Measurements from ENCODE around the gene RAB11B. TPM values are rescaled to one million over a fixed set of nuclear protein-coding genes. Genes with fewer than 3 reads are reported as not detected.
A peak's percentile ranks its signal among the peaks of the same experiment; 100 is the strongest.

Gene RAB11B
- total and polyA plus RNA-seq, 9 of the 15 experiments (the other 6 are each of a cell fraction or from before 2014, with no cell fraction given) = 0.74 to 71.0 (median 13.8) TPM

DNA sequence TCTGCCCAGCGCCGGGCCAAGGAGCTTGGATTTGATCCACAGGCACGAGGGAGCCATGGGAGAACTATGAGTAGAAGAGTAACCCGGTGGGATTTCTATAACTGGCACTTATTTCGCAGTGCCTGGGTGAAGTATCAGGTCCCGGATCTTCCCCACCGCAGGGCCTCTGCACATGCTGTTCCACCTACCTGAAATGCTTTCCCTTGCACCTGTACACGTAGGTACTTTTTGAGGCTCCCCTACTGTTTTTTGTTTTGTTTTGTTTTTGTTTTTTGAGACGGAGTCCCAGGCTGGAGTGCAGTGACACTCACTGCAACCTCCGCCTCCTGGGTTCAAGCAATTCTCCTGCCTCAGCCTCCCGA lies 46.7 kb upstream of the RAB11B start:
- Histone ChIP-seq H3K4me3 (peak overlapping the region; percentile 23), H3K4me2 (ENCODE audit: insufficient read depth, low read length) (peak overlapping the region; percentile 74)
- intact Hi-C loops (cut with micrococcal nuclease) = loop anchor here (1.0 kb wide), 1 partner anchor 22 kb away; the partner anchor contains the start of genes NDUFA7 and RPS28
- TF ChIP-seq THRAP3 (IDR thresholded peaks at IDR 0.05; ENCODE audit: borderline replicate concordance) (no peak), BCOR (IDR thresholded peaks at IDR 0.05) (peak; percentile 56; the same call in 1 of the 2 replicates), DPF2 (IDR thresholded peaks at IDR 0.05) (0 out of 2 replicates have a peak, but pooled peaks have one; percentile 19), GABPA (tag; conservative IDR thresholded peaks at IDR 0.05; ENCODE audit: low read depth) (no peak), L3MBTL2 (IDR thresholded peaks at IDR 0.05) (0 out of 2 replicates have a peak, but pooled peaks have one; percentile 2), HNRNPL (IDR thresholded peaks at IDR 0.05; ENCODE audit: low read depth, low read length) (no peak), ZSCAN29 (IDR thresholded peaks at IDR 0.05) (no peak), SNIP1 (IDR thresholded peaks at IDR 0.05; ENCODE audit: low read depth) (no peak), STAG1 (CRISPR knock-in tag; IDR thresholded peaks at IDR 0.05; ENCODE audit: borderline replicate concordance) (no peak), ZKSCAN1 (IDR thresholded peaks at IDR 0.05; ENCODE audit: low read depth, low read length) (no peak), GTF2A2 (tag; IDR thresholded peaks at IDR 0.05) (no peak), ATF1 (CRISPR knock-in tag; IDR thresholded peaks at IDR 0.05) (no peak), ATF1 (tag; IDR thresholded peaks at IDR 0.05) (0 out of 2 replicates have a peak, but pooled peaks have one; percentile 24), ZNF41 (CRISPR knock-in tag; conservative IDR thresholded peaks at IDR 0.05) (no peak), RFX7 (CRISPR knock-in tag; IDR thresholded peaks at IDR 0.05) (no peak)
- TF ChIP-seq, protein P1, sequence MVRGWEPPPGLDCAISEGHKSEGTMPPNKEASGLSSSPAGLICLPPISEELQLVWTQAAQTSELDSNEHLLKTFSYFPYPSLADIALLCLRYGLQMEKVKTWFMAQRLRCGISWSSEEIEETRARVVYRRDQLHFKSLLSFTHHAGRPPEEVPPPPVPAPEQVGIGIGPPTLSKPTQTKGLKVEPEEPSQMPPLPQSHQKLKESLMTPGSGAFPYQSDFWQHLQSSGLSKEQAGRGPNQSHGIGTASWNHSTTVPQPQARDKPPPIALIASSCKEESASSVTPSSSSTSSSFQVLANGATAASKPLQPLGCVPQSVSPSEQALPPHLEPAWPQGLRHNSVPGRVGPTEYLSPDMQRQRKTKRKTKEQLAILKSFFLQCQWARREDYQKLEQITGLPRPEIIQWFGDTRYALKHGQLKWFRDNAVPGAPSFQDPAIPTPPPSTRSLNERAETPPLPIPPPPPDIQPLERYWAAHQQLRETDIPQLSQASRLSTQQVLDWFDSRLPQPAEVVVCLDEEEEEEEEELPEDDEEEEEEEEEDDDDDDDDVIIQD (CRISPR knock-in tag; IDR thresholded peaks at IDR 0.05) = no peak
- TF ChIP-seq, protein P2, sequence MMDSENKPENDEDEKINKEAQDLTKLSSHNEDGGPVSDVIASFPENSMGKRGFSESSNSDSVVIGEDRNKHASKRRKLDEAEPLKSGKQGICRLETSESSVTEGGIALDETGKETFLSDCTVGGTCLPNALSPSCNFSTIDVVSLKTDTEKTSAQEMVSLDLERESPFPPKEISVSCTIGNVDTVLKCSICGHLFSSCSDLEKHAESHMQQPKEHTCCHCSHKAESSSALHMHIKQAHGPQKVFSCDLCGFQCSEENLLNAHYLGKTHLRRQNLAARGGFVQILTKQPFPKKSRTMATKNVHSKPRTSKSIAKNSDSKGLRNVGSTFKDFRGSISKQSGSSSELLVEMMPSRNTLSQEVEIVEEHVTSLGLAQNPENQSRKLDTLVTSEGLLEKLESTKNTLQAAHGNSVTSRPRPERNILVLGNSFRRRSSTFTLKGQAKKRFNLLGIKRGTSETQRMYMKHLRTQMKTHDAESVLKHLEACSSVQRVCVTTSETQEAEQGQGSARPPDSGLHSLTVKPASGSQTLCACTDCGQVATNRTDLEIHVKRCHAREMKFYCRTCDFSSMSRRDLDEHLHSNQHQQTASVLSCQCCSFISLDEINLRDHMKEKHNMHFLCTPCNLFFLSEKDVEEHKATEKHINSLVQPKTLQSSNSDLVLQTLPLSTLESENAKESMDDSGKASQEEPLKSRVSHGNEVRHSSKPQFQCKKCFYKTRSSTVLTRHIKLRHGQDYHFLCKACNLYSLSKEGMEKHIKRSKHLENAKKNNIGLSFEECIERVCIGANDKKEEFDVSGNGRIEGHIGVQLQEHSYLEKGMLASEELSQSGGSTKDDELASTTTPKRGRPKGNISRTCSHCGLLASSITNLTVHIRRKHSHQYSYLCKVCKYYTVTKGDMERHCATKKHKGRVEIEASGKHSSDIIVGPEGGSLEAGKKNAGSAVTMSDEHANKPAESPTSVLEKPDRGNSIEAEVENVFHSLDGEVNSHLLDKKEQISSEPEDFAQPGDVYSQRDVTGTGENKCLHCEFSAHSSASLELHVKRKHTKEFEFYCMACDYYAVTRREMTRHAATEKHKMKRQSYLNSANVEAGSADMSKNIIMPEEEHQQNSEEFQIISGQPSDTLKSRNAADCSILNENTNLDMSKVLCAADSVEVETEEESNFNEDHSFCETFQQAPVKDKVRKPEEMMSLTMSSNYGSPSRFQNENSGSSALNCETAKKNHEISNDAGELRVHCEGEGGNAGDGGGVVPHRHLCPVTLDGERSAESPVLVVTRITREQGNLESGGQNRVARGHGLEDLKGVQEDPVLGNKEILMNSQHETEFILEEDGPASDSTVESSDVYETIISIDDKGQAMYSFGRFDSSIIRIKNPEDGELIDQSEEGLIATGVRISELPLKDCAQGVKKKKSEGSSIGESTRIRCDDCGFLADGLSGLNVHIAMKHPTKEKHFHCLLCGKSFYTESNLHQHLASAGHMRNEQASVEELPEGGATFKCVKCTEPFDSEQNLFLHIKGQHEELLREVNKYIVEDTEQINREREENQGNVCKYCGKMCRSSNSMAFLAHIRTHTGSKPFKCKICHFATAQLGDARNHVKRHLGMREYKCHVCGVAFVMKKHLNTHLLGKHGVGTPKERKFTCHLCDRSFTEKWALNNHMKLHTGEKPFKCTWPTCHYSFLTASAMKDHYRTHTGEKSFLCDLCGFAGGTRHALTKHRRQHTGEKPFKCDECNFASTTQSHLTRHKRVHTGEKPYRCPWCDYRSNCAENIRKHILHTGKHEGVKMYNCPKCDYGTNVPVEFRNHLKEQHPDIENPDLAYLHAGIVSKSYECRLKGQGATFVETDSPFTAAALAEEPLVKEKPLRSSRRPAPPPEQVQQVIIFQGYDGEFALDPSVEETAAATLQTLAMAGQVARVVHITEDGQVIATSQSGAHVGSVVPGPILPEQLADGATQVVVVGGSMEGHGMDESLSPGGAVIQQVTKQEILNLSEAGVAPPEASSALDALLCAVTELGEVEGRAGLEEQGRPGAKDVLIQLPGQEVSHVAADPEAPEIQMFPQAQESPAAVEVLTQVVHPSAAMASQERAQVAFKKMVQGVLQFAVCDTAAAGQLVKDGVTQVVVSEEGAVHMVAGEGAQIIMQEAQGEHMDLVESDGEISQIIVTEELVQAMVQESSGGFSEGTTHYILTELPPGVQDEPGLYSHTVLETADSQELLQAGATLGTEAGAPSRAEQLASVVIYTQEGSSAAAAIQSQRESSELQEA (IDR thresholded peaks at IDR 0.05; ENCODE audit: low read depth) = no peak

More for the DNA sequence above, 46.7 kb upstream of the RAB11B start:
- H3K79me2 ChIP-seq (ENCODE audit: control insufficient read depth, insufficient read depth, low read length) = no peaks in the 10 kb centered on the region
- ChIA-PET POLR2A (interaction anchor here (0.6 to 0.8 kb wide), 3 partner anchors 8 to 48 kb away, joined by 3 to 5 read pairs (median 3); partner anchors contain the start of genes NDUFA7 and RPS28), CTCF (ENCODE audit: low intra/inter-chr PET ratio) (no interaction called here)
- no peaks in the 10 kb centered on the region for H4K20me1 ChIP-seq (replicated peaks; ENCODE audit: control insufficient read depth, insufficient read depth, low read length)
- no TSS peak for BruUV-seq (replicated peaks)
- H3K27me3 ChIP-seq (ENCODE audit: control insufficient read depth in 2 of 2, insufficient read depth in 2 of 2, low read length in 2 of 2) = 0 out of 5 replicates have a peak, but pooled peaks cover 0 to 3% of the 10 kb centered on the region in 2 experiments
- 28% methylated on average over 11 of the region's 11 CpGs for WGBS (ENCODE audit: insufficient coverage, low coverage, missing lambda C conversion rate)
- ATAC-seq (no peak), FAIRE-seq (no peak), DNase-seq (ENCODE audit: extremely low read depth in 1 of 4, low spot score in 3 of 4) (no peak)
- no peak overlapping the region for H3K27ac ChIP-seq (ENCODE audit: extremely low read depth, low read depth, low read length)
- H2AFZ ChIP-seq (ENCODE audit: low read depth, low read length) = peak overlapping the region; percentile 90
- H3K4me1 ChIP-seq (replicated peaks in 1 of 2; ENCODE audit: control insufficient read depth in 2 of 2, insufficient read depth in 2 of 2, low read length in 2 of 2) = peaks cover 0 to 25% of the 10 kb centered on the region in 2 experiments; a peak in 3 of 5 replicates
- no peaks in the 10 kb centered on the region for H3K9me1 ChIP-seq (ENCODE audit: control insufficient read depth, insufficient read depth, low read length)
- no peaks in the 10 kb centered on the region for H3K36me3 ChIP-seq (ENCODE audit: control insufficient read depth, insufficient read depth, low read length)
- in situ Hi-C loops (cut with MboI) = no loop called here
- H3K9ac ChIP-seq (ENCODE audit: insufficient read depth in 1 of 2, low read depth in 2 of 2, low read length in 2 of 2) = peak overlapping the region in 1 of 2 experiments; percentile 78; a peak in 1 of 4 replicates
- H3K9me3 ChIP-seq (replicated peaks; ENCODE audit: control insufficient read depth, insufficient read depth, low read depth, low read length) = no peaks in the 10 kb centered on the region

Measured in K562 (cell line).